Neural cell (in vitro differentiated cells): ENCODE measurements around the gene ZNF264. TPM values are rescaled to one million over a fixed set of nuclear protein-coding genes. Genes with fewer than 3 reads are reported as not detected.
"Not testable (repeated sequence)": the region's sequence is repeated elsewhere in the genome, so short reads cannot be mapped to it uniquely, and the experiment has no call there.

Source experiments
- H2AFZ ChIP-seq: fragments of 200-600, 300-800 bp; sonication (generic), shearing (Covaris generic); 2 replicates; pipeline ENCODE4 v1.6.0; 2014; ENCODE audit warnings: low read depth, mild to moderate bottlenecking, antibody characterized with exemption, low read length, moderate library complexity
- H3F3A ChIP-seq: fragments of 200-600 bp; shearing (Covaris generic); 2 replicates; pipeline ENCODE4 v1.6.1; 2016; ENCODE audit warnings: mild to moderate bottlenecking, moderate library complexity, mixed read lengths, antibody characterized with exemption, low read length; ENCODE audit not compliant: insufficient read depth, poor library complexity, severe bottlenecking
- H3K27ac ChIP-seq: fragments of 200-600, 300-800 bp; sonication (generic), shearing (Covaris generic); 2 replicates; pipeline ENCODE4 v1.5.1; 2014; ENCODE audit warnings: mild to moderate bottlenecking, low read length, moderate library complexity
- H3K27me3 ChIP-seq: fragments of 300-800, 200-600 bp; sonication (generic), shearing (Covaris generic); 2 replicates; pipeline ENCODE4 v1.6.0; 2014; ENCODE audit warnings: mild to moderate bottlenecking, low read depth, low read length, moderate library complexity; ENCODE audit not compliant: insufficient read depth
- H3K36me3 ChIP-seq: fragments of 300-800, 200-600 bp; sonication (generic), shearing (Covaris generic); 2 replicates; pipeline ENCODE4 v1.5.1; 2014; ENCODE audit warnings: mild to moderate bottlenecking, antibody characterized with exemption, low read length, moderate library complexity; ENCODE audit not compliant: insufficient read depth
- H3K4me2 ChIP-seq: fragments of 300-800, 200-600 bp; sonication (generic), shearing (Covaris generic); 2 replicates; pipeline ENCODE4 v1.6.0; 2014; ENCODE audit warnings: mild to moderate bottlenecking, low read length
- H3K4me3 ChIP-seq: fragments of 300-800, 200-600 bp; sonication (generic), shearing (Covaris generic); 2 replicates; pipeline ENCODE4 v1.5.1; 2014; ENCODE audit warnings: mild to moderate bottlenecking, low read length, moderate library complexity
- H3K79me2 ChIP-seq: fragments of 200-600 bp; shearing (Covaris generic); replicated peaks from 2 replicates; pipeline ENCODE4 v1.6.0; 2014; ENCODE audit warnings: mild to moderate bottlenecking, low read length, moderate library complexity; ENCODE audit not compliant: insufficient read depth
- H3K9ac ChIP-seq: fragments of 300-800, 200-600 bp; sonication (generic), shearing (Covaris generic); 2 replicates; pipeline ENCODE4 v1.6.1; 2016; ENCODE audit warnings: mild to moderate bottlenecking, low read length, mixed read lengths
- H3K9me2 ChIP-seq: fragments of 200-600 bp; shearing (Covaris generic); 2 replicates; pipeline ENCODE4 v1.6.1; 2016; ENCODE audit warnings: mild to moderate bottlenecking, low read length, mixed read lengths; ENCODE audit not compliant: insufficient read depth
- H3K9me3 ChIP-seq: fragments of 200-600, 300-800 bp; sonication (generic), shearing (Covaris generic); 2 replicates; pipeline ENCODE4 v1.6.1; 2016; ENCODE audit warnings: mild to moderate bottlenecking, mixed run types, low read length, moderate library complexity, mixed read lengths
- H4K20me1 ChIP-seq: fragments of 200-600 bp; shearing (Covaris generic); 2 replicates; pipeline ENCODE4 v1.6.1; 2016; ENCODE audit warnings: mild to moderate bottlenecking, mixed run types; ENCODE audit not compliant: insufficient read depth
- EZH2 ChIP-seq: fragments of 200-600, 300-800 bp; shearing (Covaris generic), sonication (generic); IDR thresholded peaks from 2 replicates; pipeline ENCODE4 v1.6.1; 2014; ENCODE audit warnings: antibody characterized with exemption, low read length, borderline replicate concordance, mild to moderate bottlenecking; ENCODE audit not compliant: insufficient read depth, poor library complexity, severe bottlenecking
- MXI1 ChIP-seq: fragments of 450-650 bp; conservative IDR thresholded peaks from 2 replicates; pipeline ENCODE4 v1.6.1; 2014; ENCODE audit warnings: antibody characterized with exemption, mild to moderate bottlenecking; ENCODE audit not compliant: poor library complexity, severe bottlenecking
- RAD21 ChIP-seq: fragments of 450-650 bp; conservative IDR thresholded peaks from 2 replicates; pipeline ENCODE4 v1.6.1; 2014; ENCODE audit warnings: antibody characterized with exemption, mild to moderate bottlenecking, moderate library complexity
- SMC3 ChIP-seq: fragments of 450-650 bp; conservative IDR thresholded peaks from 2 replicates; pipeline ENCODE4 v1.6.1; 2014; ENCODE audit warnings: antibody characterized with exemption, mild to moderate bottlenecking, moderate library complexity; ENCODE audit not compliant: poor library complexity
- TAF1 ChIP-seq: IDR thresholded peaks from 2 replicates; pipeline ENCODE4 v1.6.1; 2012; ENCODE audit warnings: low read depth
- polyA plus RNA-seq: library from polyadenylated mRNA; depleted of rRNA; stranded (reverse); fragments of >200 nt; gene quantifications from 2 replicates; pipeline ENCODE4 v1.2.3, GENCODE V29; 2014
- TF ChIP-seq, protein P1 (sequence below): fragments of 450-650 bp; IDR thresholded peaks from 2 replicates; pipeline ENCODE4 v1.5.1; 2014; ENCODE audit warnings: antibody characterized with exemption, mild to moderate bottlenecking, moderate library complexity; ENCODE audit not compliant: poor library complexity, severe bottlenecking
- TF ChIP-seq, protein P2 (sequence below): IDR thresholded peaks from 2 replicates; pipeline ENCODE4 v1.6.1; 2012; ENCODE audit warnings: borderline replicate concordance

ZNF264 gene
- polyA plus RNA-seq, 1 donor from 2014 or later = 10.4 TPM

DNA sequence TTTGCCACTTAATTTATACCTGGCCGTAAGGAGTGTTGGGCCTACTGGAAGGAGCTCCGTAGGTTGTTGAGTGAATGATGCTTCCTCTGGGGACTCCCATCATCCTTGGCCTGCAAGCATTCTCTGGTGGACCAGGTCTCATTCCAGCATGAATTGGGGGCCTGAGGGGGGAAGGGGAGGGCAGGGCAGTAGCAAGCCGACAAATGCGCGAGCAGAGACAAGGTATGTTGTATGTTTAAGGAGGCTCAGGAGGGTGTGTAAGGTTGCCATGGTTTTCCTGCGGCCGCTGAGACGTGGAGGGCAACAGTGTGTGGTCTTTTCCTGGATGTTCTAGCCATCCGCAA lies 749 bp downstream of the ZNF264 start:
- H2AFZ ChIP-seq = peak overlapping the region; percentile 99
- H3K9me3 ChIP-seq = peaks cover 2% of the 10 kb centered on the region
- TF ChIP-seq, protein P1, sequence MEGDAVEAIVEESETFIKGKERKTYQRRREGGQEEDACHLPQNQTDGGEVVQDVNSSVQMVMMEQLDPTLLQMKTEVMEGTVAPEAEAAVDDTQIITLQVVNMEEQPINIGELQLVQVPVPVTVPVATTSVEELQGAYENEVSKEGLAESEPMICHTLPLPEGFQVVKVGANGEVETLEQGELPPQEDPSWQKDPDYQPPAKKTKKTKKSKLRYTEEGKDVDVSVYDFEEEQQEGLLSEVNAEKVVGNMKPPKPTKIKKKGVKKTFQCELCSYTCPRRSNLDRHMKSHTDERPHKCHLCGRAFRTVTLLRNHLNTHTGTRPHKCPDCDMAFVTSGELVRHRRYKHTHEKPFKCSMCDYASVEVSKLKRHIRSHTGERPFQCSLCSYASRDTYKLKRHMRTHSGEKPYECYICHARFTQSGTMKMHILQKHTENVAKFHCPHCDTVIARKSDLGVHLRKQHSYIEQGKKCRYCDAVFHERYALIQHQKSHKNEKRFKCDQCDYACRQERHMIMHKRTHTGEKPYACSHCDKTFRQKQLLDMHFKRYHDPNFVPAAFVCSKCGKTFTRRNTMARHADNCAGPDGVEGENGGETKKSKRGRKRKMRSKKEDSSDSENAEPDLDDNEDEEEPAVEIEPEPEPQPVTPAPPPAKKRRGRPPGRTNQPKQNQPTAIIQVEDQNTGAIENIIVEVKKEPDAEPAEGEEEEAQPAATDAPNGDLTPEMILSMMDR = no peak
- TF ChIP-seq EZH2 (no peak), SMC3 (no peak), TAF1 (no peak)
- TF ChIP-seq, protein P2, sequence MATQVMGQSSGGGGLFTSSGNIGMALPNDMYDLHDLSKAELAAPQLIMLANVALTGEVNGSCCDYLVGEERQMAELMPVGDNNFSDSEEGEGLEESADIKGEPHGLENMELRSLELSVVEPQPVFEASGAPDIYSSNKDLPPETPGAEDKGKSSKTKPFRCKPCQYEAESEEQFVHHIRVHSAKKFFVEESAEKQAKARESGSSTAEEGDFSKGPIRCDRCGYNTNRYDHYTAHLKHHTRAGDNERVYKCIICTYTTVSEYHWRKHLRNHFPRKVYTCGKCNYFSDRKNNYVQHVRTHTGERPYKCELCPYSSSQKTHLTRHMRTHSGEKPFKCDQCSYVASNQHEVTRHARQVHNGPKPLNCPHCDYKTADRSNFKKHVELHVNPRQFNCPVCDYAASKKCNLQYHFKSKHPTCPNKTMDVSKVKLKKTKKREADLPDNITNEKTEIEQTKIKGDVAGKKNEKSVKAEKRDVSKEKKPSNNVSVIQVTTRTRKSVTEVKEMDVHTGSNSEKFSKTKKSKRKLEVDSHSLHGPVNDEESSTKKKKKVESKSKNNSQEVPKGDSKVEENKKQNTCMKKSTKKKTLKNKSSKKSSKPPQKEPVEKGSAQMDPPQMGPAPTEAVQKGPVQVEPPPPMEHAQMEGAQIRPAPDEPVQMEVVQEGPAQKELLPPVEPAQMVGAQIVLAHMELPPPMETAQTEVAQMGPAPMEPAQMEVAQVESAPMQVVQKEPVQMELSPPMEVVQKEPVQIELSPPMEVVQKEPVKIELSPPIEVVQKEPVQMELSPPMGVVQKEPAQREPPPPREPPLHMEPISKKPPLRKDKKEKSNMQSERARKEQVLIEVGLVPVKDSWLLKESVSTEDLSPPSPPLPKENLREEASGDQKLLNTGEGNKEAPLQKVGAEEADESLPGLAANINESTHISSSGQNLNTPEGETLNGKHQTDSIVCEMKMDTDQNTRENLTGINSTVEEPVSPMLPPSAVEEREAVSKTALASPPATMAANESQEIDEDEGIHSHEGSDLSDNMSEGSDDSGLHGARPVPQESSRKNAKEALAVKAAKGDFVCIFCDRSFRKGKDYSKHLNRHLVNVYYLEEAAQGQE = no peak
- peaks cover 9% of the 10 kb centered on the region for H3K36me3 ChIP-seq
- peak overlapping the region; percentile 84 for H3K27ac ChIP-seq
- no peaks in the 10 kb centered on the region for H3F3A ChIP-seq
- H3K9me2 ChIP-seq = no peaks in the 10 kb centered on the region
- peak overlapping the region; percentile 95 for H3K4me2 ChIP-seq
- peak overlapping the region; percentile 93 for H3K9ac ChIP-seq
- peak overlapping the region; percentile 98 for H3K4me3 ChIP-seq
- no peaks in the 10 kb centered on the region for H3K27me3 ChIP-seq
- H4K20me1 ChIP-seq = no peaks in the 10 kb centered on the region
- H3K79me2 ChIP-seq = peaks cover 28% of the 10 kb centered on the region

DNA sequence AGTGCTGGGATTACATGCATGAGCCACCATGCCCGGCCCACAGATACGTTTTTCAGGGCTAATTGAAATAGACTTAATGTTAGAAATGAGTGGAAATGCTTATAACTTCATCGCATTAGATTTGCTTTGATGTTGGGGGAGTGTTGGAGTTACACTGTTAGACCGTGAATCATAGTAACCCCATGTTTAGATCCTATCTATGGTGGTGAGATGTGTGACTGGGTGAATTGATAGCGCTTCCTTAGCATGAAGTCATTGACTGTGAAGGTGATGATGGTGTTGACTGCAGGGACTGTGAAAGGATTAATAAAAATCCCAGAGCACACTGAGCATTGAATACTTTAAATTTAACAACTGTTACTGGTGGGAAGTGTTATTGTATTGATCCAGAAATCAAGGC lies 1.7 kb downstream of the ZNF264 start:
- H3K27me3 ChIP-seq = no peaks in the 10 kb centered on the region
- H3K27ac ChIP-seq = no peak overlapping the region
- no peaks in the 10 kb centered on the region for H3K9me2 ChIP-seq
- H3K36me3 ChIP-seq = peaks cover 9% of the 10 kb centered on the region
- H3K4me3 ChIP-seq = peak overlapping the region; percentile 98
- H3F3A ChIP-seq = no peaks in the 10 kb centered on the region
- peak overlapping the region; percentile 93 for H3K9ac ChIP-seq
- H3K4me2 ChIP-seq = peak overlapping the region; percentile 95
- TF ChIP-seq MXI1 = no peak
- TF ChIP-seq SMC3 = no peak
- TF ChIP-seq, protein P2 = no peak
- no peak for TF ChIP-seq TAF1
- TF ChIP-seq, protein P1 = no peak
- no peak for TF ChIP-seq RAD21
- peaks cover 28% of the 10 kb centered on the region for H3K79me2 ChIP-seq
- no peaks in the 10 kb centered on the region for H4K20me1 ChIP-seq
- no peak overlapping the region for H2AFZ ChIP-seq
- no peaks in the 10 kb centered on the region for H3K9me3 ChIP-seq

DNA sequence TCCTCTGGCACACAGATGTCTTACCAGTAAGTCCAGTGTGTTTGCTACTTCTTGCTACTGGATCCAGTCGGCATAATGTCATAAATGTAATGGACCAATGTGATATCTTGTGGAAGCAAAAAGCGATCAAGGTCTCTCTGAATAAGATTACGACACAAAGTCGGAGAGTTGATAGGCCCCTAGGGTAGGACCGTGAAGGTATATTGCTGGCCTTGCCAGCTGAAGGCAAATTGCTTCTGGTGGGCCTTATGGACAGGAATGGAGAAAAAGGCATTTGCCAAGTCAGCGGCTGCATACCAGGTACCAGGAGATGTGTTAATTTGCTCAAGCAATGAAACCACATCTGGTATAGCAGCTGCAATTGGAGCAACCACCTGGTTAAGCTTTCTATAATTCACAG lies 6.6 kb downstream of the ZNF264 start:
- not testable (repeated sequence) for H3K4me3 ChIP-seq, H4K20me1 ChIP-seq, H3K27me3 ChIP-seq, H2AFZ ChIP-seq, H3K27ac ChIP-seq, H3K9me3 ChIP-seq, H3K9ac ChIP-seq, H3F3A ChIP-seq, H3K4me2 ChIP-seq, H3K36me3 ChIP-seq, H3K9me2 ChIP-seq
- H3K79me2 ChIP-seq = peaks cover 24% of the 10 kb centered on the region
